Endothelial cell (in vitro differentiated cells): ENCODE measurements around the gene MN1. TPM values are rescaled to one million over a fixed set of nuclear protein-coding genes. Genes with fewer than 3 reads are reported as not detected.

Experiments
- DNase-seq: peaks from one replicate; pipeline ENCODE4 v3.0.0; 2021; ENCODE audit warnings: low spot score
- H3K27ac Mint-ChIP-seq: one replicate; pipeline ENCODE4 v1.8.0; 2021; ENCODE audit warnings: mixed read lengths, inconsistent platforms; ENCODE audit not compliant: unreplicated experiment
- H3K27me3 Mint-ChIP-seq: one replicate; pipeline ENCODE4 v1.8.0; 2021; ENCODE audit warnings: mild to moderate bottlenecking, moderate library complexity, mixed read lengths, inconsistent platforms; ENCODE audit not compliant: unreplicated experiment
- H3K36me3 Mint-ChIP-seq: one replicate; pipeline ENCODE4 v1.8.0; 2021; ENCODE audit warnings: mild to moderate bottlenecking, low read depth, mixed read lengths, inconsistent platforms; ENCODE audit not compliant: unreplicated experiment
- H3K4me1 Mint-ChIP-seq: one replicate; pipeline ENCODE4 v1.8.0; 2021; ENCODE audit warnings: mild to moderate bottlenecking, mixed read lengths, inconsistent platforms; ENCODE audit not compliant: unreplicated experiment
- H3K4me3 Mint-ChIP-seq: one replicate; pipeline ENCODE4 v1.8.0; 2021; ENCODE audit warnings: mild to moderate bottlenecking, mixed read lengths, inconsistent platforms; ENCODE audit not compliant: unreplicated experiment
- H3K9me3 Mint-ChIP-seq: one replicate; pipeline ENCODE4 v1.8.0; 2021; ENCODE audit warnings: mixed read lengths, inconsistent platforms; ENCODE audit not compliant: unreplicated experiment
- total RNA-seq: library from RNA; stranded (reverse); fragmentation: NEBNext Ultra II Directional; extraction: Animal tissue kit (Norgen Biotek cat#: 25700); gene quantifications from one replicate; pipeline ENCODE4 v1.2.1, GENCODE V29; 2021; ENCODE audit not compliant: unreplicated experiment
- TF ChIP-seq, protein P1 (sequence below): fragments of 200-600 bp; sonication (generic); IDR thresholded peaks from one replicate; pipeline ENCODE4 v1.5.0; 2021; ENCODE audit warnings: antibody characterized with exemption; ENCODE audit not compliant: unreplicated experiment

Gene MN1
- total RNA-seq, 1 donor from 2014 or later, result 9.9 TPM

GRCh38 chr22:27800250-27801201 lies 1.0 kb downstream of the MN1 start:
- H3K9me3 Mint-ChIP-seq, result no peaks in the 10 kb centered on the region
- peaks cover 18% of the 10 kb centered on the region for H3K27me3 Mint-ChIP-seq
- H3K36me3 Mint-ChIP-seq, result no peaks in the 10 kb centered on the region
- no peak overlapping the region for H3K4me3 Mint-ChIP-seq
- TF ChIP-seq, protein P1, sequence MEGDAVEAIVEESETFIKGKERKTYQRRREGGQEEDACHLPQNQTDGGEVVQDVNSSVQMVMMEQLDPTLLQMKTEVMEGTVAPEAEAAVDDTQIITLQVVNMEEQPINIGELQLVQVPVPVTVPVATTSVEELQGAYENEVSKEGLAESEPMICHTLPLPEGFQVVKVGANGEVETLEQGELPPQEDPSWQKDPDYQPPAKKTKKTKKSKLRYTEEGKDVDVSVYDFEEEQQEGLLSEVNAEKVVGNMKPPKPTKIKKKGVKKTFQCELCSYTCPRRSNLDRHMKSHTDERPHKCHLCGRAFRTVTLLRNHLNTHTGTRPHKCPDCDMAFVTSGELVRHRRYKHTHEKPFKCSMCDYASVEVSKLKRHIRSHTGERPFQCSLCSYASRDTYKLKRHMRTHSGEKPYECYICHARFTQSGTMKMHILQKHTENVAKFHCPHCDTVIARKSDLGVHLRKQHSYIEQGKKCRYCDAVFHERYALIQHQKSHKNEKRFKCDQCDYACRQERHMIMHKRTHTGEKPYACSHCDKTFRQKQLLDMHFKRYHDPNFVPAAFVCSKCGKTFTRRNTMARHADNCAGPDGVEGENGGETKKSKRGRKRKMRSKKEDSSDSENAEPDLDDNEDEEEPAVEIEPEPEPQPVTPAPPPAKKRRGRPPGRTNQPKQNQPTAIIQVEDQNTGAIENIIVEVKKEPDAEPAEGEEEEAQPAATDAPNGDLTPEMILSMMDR, result no peak
- H3K27ac Mint-ChIP-seq, result no peak overlapping the region
- DNase-seq, result no peak
- peaks cover 24% of the 10 kb centered on the region for H3K4me1 Mint-ChIP-seq

DNA sequence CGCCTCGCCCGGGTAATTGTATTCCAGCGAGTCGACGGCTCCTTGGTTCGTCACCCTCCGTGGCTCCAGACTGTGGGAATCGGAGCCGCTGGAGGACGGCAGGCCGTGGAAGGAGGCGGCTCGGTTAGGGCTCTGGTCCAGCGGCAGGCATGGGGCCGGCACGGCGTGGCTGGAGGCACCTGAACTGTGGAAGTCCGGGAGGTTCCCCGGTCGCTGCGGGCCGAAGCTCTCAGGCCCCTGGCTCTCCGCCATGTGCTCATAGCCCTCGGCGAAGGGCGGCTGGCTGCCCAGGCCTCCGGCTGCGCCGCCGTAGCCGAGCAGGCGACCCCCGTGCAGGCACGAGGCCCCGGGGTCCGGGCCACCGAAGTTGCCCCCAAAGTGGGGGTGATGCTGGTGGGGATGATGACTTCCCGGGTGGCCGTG lies 1.7 kb downstream of the MN1 start:
- H3K9me3 Mint-ChIP-seq, result no peaks in the 10 kb centered on the region
- TF ChIP-seq, protein P1, result no peak
- peaks cover 18% of the 10 kb centered on the region for H3K27me3 Mint-ChIP-seq
- no peak overlapping the region for H3K27ac Mint-ChIP-seq
- no peak overlapping the region for H3K4me3 Mint-ChIP-seq
- peaks cover 25% of the 10 kb centered on the region for H3K4me1 Mint-ChIP-seq
- DNase-seq, result no peak
- no peaks in the 10 kb centered on the region for H3K36me3 Mint-ChIP-seq

DNA sequence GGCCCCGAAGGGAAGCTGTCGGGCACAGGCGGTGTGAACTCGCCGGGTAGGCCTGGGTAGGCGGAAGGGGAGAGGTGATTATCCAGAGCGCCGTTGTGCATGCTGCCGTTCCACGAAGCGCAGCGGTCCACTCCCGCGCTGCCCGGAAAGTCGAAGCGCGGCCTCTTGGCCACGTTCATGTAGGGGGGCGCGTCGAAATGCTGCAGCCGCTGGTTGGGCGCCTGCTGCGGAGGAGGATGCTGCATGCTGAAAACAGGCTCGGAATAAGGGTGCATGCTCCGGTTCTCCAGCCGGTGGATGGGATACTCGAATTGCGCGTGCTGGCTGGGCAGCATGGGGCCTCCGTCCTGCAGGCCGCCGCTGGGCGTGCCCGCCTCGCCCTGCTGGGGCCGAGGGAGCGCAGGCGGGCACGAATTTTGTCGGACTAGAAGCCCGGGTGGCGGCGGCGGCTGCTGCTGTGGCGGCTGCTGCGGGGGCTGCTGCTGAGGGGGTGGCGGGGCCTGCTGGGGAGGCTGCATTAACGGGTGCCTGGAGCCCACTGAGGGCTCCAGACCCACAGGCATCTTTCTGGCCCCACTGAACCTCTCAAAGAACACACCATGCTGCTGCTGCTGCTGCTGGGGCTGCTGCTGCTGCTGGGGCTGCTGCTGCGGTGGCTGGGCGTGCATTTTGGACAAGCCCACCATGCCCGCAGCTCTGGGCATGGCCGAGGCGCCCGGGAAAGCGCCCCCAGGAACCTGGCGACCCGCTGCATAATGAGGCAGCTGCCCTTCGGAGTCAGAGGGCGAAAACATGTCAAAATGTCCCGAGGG lies 2.3 kb downstream of the MN1 start:
- Mint-ChIP-seq H3K27me3 (peaks cover 16% of the 10 kb centered on the region), H3K4me1 (peaks cover 21% of the 10 kb centered on the region), H3K27ac (no peak overlapping the region), H3K9me3 (no peaks in the 10 kb centered on the region), H3K36me3 (no peaks in the 10 kb centered on the region), H3K4me3 (peak overlapping the region; percentile 82)
- DNase-seq, result no peak
- TF ChIP-seq, protein P1, result no peak

- Mint-ChIP-seq H3K4me1 (peaks cover 20% of the 10 kb centered on the region), H3K4me3 (peak overlapping the region; percentile 82), H3K27ac (no peak overlapping the region), H3K9me3 (no peaks in the 10 kb centered on the region), H3K36me3 (no peaks in the 10 kb centered on the region), H3K27me3 (peaks cover 16% of the 10 kb centered on the region)
- no peak for DNase-seq
- TF ChIP-seq, protein P1, result no peak
These were observed 3.0 kb downstream of the MN1 start for GRCh38 chr22:27798511-27799014.
